IPS DF 6.9 (cell line): Measurements from ENCODE around the gene LRRC49.

Experiments
- DNase-seq: peaks from one replicate; pipeline ENCODE4 v3.0.0-alpha.2; 2013; ENCODE audit warnings: low read depth, low spot score
- H3K27ac ChIP-seq: one replicate; pipeline ENCODE4 v1.5.1; 2013; ENCODE audit warnings: low read length, control low read depth
- H3K27me3 ChIP-seq: 2 replicates; pipeline ENCODE4 v1.6.1; 2013; ENCODE audit warnings: mild to moderate bottlenecking, low read length; ENCODE audit not compliant: control insufficient read depth, insufficient read depth
- H3K36me3 ChIP-seq: 2 replicates; pipeline ENCODE4 v1.6.1; 2013; ENCODE audit warnings: low read length; ENCODE audit not compliant: control insufficient read depth, insufficient read depth
- H3K4me1 ChIP-seq: 2 replicates; pipeline ENCODE4 v1.6.1; 2013; ENCODE audit warnings: low read length; ENCODE audit not compliant: control insufficient read depth, insufficient read depth
- H3K4me3 ChIP-seq: 2 replicates; pipeline ENCODE4 v1.5.1; 2013; ENCODE audit warnings: mild to moderate bottlenecking, low read length
- H3K9me3 ChIP-seq: 2 replicates; pipeline ENCODE4 v1.6.1; 2013; ENCODE audit warnings: low read length, inconsistent platforms; ENCODE audit not compliant: control insufficient read depth, insufficient read depth
- WGBS: extraction: QIAGEN DNeasy Blood & Tissue Kit; methylation state at CpG from one replicate; pipeline ENCODE4 v1.1.7; 2013; ENCODE audit warnings: mixed read lengths, missing lambda C conversion rate; ENCODE audit not compliant: insufficient read length, insufficient coverage; 5-methylcytosine and 5-hydroxymethylcytosine counted together

The LRRC49 gene

DNA sequence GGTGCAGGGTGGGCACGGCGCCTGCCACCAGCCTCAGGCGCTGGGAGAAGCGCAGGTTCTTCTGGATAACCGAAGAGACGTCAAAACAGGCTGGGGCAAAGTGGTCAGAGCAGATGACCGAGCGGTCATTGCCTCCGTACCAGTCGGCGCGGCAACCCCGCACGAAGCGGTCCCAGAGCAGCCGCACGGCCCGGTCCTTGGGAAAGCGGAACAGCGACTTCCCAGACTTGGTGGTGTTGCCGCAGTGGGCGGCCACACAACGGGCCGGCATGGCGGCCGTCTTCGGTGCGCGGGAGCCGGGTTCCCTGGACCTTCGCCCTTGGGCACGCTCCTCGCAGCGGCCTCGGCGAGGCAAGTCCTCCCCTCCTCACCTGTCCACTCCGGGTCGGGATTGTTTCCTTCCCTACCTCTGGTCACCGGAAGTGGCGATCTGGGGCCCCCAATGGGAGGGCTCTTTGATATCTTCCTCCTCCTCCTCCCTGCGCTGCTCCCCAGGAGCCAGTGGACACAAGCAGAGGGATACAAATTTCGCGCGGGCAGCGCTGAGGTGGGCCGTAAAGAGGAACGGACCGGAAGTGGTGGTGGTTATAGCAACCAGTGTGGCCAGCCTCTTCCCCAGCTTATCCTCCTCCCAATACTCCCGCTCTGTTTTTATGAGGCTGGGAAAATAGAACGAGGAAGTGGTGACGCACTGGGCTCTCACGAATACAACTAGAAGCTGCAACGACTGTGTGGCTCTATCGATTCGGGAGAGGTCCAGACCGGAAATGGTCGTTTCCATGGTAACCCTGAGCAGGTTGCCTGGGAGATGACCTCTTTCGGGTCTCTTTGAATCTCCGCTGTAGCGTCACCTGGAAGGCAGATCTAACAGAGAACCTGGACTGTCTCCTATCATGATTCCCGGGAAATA is at the start of gene LRRC49, which contains the start of gene THAP10:
Gene LRRC49, plus strand, starts transcription at position 825 of the 910 bp plus-strand sequence. Its CDS starts 69 bp downstream, at position 894.
Gene THAP10, minus strand, starts transcription at position 432 of the 910 bp plus-strand sequence. Its CDS starts 161 bp downstream, at position 271.
- H3K36me3 ChIP-seq, result no peaks in the 10 kb centered on the region; the same call in 1 of the 2 replicates
- no CpG with 5 or more reads among the region's 61 CpGs for WGBS
- peak; percentile 85 for DNase-seq
- H3K4me1 ChIP-seq, result no peaks in the 10 kb centered on the region
- no peak within 1 kb of the TSS for H3K27ac ChIP-seq
- no peaks in the 10 kb centered on the region for H3K27me3 ChIP-seq
- no peaks in the 10 kb centered on the region for H3K9me3 ChIP-seq
- peak within 1 kb of the TSS; percentile 66 for H3K4me3 ChIP-seq

DNA sequence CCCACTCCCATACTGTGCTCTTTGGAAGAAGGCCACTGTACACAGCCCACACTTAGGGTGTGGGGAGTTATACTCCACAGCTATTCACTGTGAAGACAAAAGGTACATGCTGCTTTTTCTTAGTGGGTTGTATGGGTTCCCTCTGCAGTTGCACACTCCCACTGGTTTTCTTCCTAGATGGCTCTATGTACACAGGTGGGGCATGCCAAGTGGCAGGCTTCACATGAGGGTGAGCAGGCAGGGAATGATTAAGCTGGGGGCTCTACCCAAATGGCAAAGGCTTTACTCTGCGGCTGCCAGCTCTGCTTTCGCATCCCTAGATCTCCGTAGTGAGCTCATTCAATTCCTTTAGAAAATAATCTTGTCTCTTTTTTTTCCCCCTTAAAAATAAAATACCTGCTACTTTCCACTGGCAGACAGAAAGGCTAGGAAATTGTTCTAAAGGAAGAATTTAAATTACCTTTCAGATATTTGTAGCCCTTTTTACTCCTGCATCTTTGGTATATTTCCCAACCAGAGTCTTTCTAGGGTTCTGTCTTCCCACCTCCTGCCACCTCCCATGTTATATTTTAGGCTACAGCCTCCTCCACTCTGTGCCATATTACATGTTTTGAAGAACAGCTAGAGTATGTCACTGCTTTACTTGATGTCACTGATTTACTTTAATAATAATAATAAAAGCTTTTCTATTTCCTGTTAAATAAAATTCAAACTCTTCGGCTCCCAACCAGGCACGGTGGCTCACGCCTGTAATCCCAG is 46.8 kb upstream of the LRRC49 start:
- WGBS, result no CpG with 5 or more reads among the region's 6 CpGs
- Histone ChIP-seq H3K36me3 (no peaks in the 10 kb centered on the region), H3K4me1 (no peaks in the 10 kb centered on the region), H3K27ac (no peak overlapping the region), H3K27me3 (no peaks in the 10 kb centered on the region; the same call in 1 of the 2 replicates), H3K4me3 (no peak overlapping the region), H3K9me3 (no peaks in the 10 kb centered on the region)
- no peak for DNase-seq

GRCh38 chr15:70851889-70852288 is 40.7 kb upstream of the LRRC49 start:
- Histone ChIP-seq H3K27ac (no peak overlapping the region), H3K4me1 (0 out of 2 replicates have a peak, but pooled peaks cover 1% of the 10 kb centered on the region), H3K27me3 (no peaks in the 10 kb centered on the region; the same call in 1 of the 2 replicates), H3K4me3 (no peak overlapping the region), H3K36me3 (no peaks in the 10 kb centered on the region), H3K9me3 (no peaks in the 10 kb centered on the region)
- WGBS, result no CpG with 5 or more reads among the region's 6 CpGs
- no peak for DNase-seq

- no CpG with 5 or more reads among the region's 11 CpGs for WGBS
- Histone ChIP-seq H3K27ac (no peak overlapping the region), H3K4me3 (peak overlapping the region; percentile 95; the same call in 1 of the 2 replicates), H3K4me1 (0 out of 2 replicates have a peak, but pooled peaks cover 1% of the 10 kb centered on the region), H3K27me3 (no peaks in the 10 kb centered on the region; the same call in 1 of the 2 replicates), H3K9me3 (no peaks in the 10 kb centered on the region), H3K36me3 (no peaks in the 10 kb centered on the region)
- no peak for DNase-seq
Measured at GRCh38 chr15:70852501-70853317, 39.9 kb upstream of the LRRC49 start.

- WGBS, result no CpG with 5 or more reads among the region's 54 CpGs
- no peaks in the 10 kb centered on the region; the same call in 1 of the 2 replicates for H3K27me3 ChIP-seq
- 0 out of 2 replicates have a peak, but pooled peaks cover 1% of the 10 kb centered on the region for H3K4me1 ChIP-seq
- no peak overlapping the region for H3K27ac ChIP-seq
- peak overlapping the region; percentile 95 for H3K4me3 ChIP-seq
- H3K36me3 ChIP-seq, result no peaks in the 10 kb centered on the region
- DNase-seq, result no peak
- no peaks in the 10 kb centered on the region for H3K9me3 ChIP-seq
Measured at GRCh38 chr15:70853318-70853972, 39.2 kb upstream of the LRRC49 start.

DNA sequence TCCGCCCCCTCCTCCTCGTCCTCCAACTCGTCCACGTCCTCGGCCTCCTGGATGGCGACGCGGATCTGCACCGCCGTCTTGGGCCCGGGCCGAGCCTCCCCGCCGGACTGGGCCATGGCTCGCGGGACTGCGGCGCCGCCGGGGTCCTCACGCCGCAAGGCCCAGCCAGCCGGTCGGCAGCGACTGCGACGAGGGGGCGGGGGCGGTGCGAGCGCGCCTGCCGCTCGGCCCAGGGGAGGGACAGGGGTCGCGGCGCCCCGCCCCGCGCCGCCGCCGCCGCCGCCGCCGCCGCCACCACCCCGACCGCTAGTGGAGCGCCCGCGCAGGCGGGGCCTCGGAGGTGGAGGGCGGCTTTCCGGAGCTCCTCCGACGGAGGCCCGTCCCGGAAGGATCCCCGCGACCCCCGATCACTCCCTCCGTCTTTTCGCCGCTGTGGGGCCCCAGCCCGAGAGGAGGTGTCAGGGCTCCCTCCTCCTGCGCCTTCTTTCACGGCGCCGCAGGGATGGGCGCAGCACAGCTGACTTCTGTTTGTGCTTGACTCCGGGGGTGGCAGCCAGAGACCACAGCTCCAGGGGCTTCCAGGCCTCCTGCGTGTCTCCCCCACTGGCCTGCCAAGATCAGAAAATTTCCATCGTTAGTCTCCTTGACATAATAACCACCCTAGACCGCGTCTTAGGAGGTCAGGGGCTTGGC is 38.5 kb upstream of the LRRC49 start, which contains the start of gene LARP6:
Gene LARP6, minus strand, starts transcription at position 185 of the 693 bp plus-strand sequence. Its CDS starts 69 bp downstream, at position 116.
- Histone ChIP-seq H3K36me3 (no peaks in the 10 kb centered on the region), H3K4me1 (0 out of 2 replicates have a peak, but pooled peaks cover 1% of the 10 kb centered on the region), H3K27ac (no peak within 1 kb of the TSS), H3K27me3 (no peaks in the 10 kb centered on the region; the same call in 1 of the 2 replicates), H3K4me3 (peak within 1 kb of the TSS; percentile 95), H3K9me3 (no peaks in the 10 kb centered on the region)
- no peak for DNase-seq
- WGBS, result no CpG with 5 or more reads among the region's 78 CpGs

GRCh38 chr15:70854666-70854976 is 38.0 kb upstream of the LRRC49 start:
- 0 out of 2 replicates have a peak, but pooled peaks cover 1% of the 10 kb centered on the region for H3K4me1 ChIP-seq
- H3K4me3 ChIP-seq, result peak overlapping the region; percentile 95; the same call in 1 of the 2 replicates
- DNase-seq, result no peak
- no peaks in the 10 kb centered on the region for H3K9me3 ChIP-seq
- no peaks in the 10 kb centered on the region for H3K36me3 ChIP-seq
- H3K27me3 ChIP-seq, result no peaks in the 10 kb centered on the region; the same call in 1 of the 2 replicates
- no CpG with 5 or more reads among the region's 4 CpGs for WGBS
- no peak overlapping the region for H3K27ac ChIP-seq

DNA sequence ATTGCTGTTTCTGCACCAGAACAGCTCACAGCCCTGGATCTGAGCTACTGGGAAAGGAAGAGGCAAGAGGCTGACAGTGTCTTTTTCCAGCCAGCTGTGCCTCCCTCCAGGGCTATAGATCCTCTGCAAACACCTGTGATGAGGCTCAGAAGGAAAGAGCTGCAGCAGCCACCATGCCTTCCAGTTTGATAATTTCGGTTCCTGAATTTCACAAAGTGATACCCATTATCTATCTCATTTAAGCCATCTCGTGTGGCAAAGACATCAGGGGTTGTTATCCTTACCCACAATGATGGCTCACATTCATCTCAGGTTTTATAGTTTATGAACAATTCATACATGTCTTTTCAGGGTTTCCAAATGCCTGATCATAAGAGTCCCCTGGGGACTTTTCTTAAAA is 36.9 kb upstream of the LRRC49 start:
- no peaks in the 10 kb centered on the region for H3K9me3 ChIP-seq
- H3K27me3 ChIP-seq, result no peaks in the 10 kb centered on the region
- no peak overlapping the region for H3K27ac ChIP-seq
- DNase-seq, result no peak
- no peak overlapping the region for H3K4me3 ChIP-seq
- no CpG with 5 or more reads among the region's 2 CpGs for WGBS
- H3K36me3 ChIP-seq, result no peaks in the 10 kb centered on the region
- H3K4me1 ChIP-seq, result 0 out of 2 replicates have a peak, but pooled peaks cover 1% of the 10 kb centered on the region
